Heart right ventricle (tissue), 16 donors: ENCODE data around the gene PCDHA1. TPM values are rescaled to one million over a fixed set of nuclear protein-coding genes. Genes with fewer than 3 reads are reported as not detected.
"Not testable (repeated sequence)": the region's sequence is repeated elsewhere in the genome, so short reads cannot be mapped to it uniquely, and the experiment has no call there.

Source experiments
- ATAC-seq, 8 donors: fragments of 200-7000 bp; cut with Tn5 transposase; one replicate each; pipeline ENCODE4 v1.9.1; 2020; ENCODE audit warnings: mild to moderate bottlenecking in 8 of 8, moderate library complexity in 8 of 8, moderate number of reproducible peaks in 1 of 8
- DNase-seq, 2 donors: peaks; one replicate each; pipeline ENCODE4 v3.0.0-alpha.2; 2020
- H3K27ac ChIP-seq, 10 donors: fragments of 200-600 bp; sonication (generic) in 2 of 10; one replicate each; pipeline versions ENCODE4 v1.5.0 to v1.8.0; 2020 to 2022; ENCODE audit warnings: mild to moderate bottlenecking in 3 of 10
- H3K27me3 ChIP-seq, 7 donors: fragments of 200-600 bp; one replicate each; pipeline ENCODE4 v1.8.0; 2021 to 2022; ENCODE audit warnings: mild to moderate bottlenecking in 2 of 7
- H3K36me3 ChIP-seq, 9 donors: fragments of 200-600 bp; sonication (generic) in 1 of 9; one replicate each; pipeline versions ENCODE4 v1.5.0 to v1.8.0; 2020 to 2022; ENCODE audit warnings: mild to moderate bottlenecking in 2 of 9
- H3K4me1 ChIP-seq, 9 donors: fragments of 200-600 bp; sonication (generic) in 1 of 9; one replicate each; pipeline versions ENCODE4 v1.5.0 to v1.8.0; 2020 to 2022; ENCODE audit warnings: mild to moderate bottlenecking in 4 of 9
- H3K4me3 ChIP-seq, 10 donors: fragments of 200-600 bp; sonication (generic) in 2 of 10; one replicate each; pipeline versions ENCODE4 v1.5.0 to v1.8.0; 2020 to 2022; ENCODE audit warnings: mild to moderate bottlenecking in 7 of 10, moderate library complexity in 2 of 10
- H3K9me3 ChIP-seq, 11 donors: fragments of 200-600 bp in 10 of 11; sonication (generic) in 2 of 11; one replicate each; pipeline versions ENCODE4 v1.5.0 to v1.8.0; 2013 to 2022; ENCODE audit warnings: mild to moderate bottlenecking in 2 of 11, control low read depth in 1 of 11, moderate library complexity in 1 of 11
- WGBS, 2 donors: extraction: QIAGEN DNeasy Blood & Tissue Kit; methylation state at CpG; one replicate each; pipeline ENCODE4 v1.1.7; 2013; ENCODE audit warnings: inconsistent platforms in 1 of 2; 5-methylcytosine and 5-hydroxymethylcytosine counted together
- intact Hi-C, 10 donors: fragments of 100-400 bp; cut with DNase I; formaldehyde crosslinking; loops; one replicate each; pipeline versions ENCODE4 v1.11.1 to v1.14.2; 2022
- polyA plus RNA-seq, 2 donors: library from polyadenylated mRNA; stranded (reverse); fragments of 200-250 nt; gene quantifications; one replicate each; pipeline ENCODE4 v1.2.3, GENCODE V29; 2013
- total RNA-seq, 10 donors: library from RNA; stranded (reverse); fragmentation: NEBNext Ultra II Directional in 3 of 10; extraction: Animal tissue kit (Norgen Biotek cat#: 25700) in 3 of 10; gene quantifications; one replicate each; pipeline versions ENCODE4 v1.2.1 to v1.2.4, GENCODE V29; 2021 to 2023
- TF ChIP-seq, protein P1 (sequence below), 9 donors: fragments of 200-600 bp; sonication (generic) in 2 of 9; IDR thresholded peaks; one replicate each; pipeline versions ENCODE4 v1.5.0 to v1.8.0; 2021 to 2022; ENCODE audit warnings: antibody characterized with exemption in 9 of 9, mild to moderate bottlenecking in 5 of 9, moderate library complexity in 1 of 9
- donor health status: Arrhythmogenic right ventricular cardiomyopathy.
- donor health status: ischemic (EF 13 %, LVEDD 7.1; RV severe dilation, severe dysfunction).
- donor health status: healthy with polysubstance abuse.
- donor health status: DM: no; HTN: yes; CAD: no.
- donor health status: DM: no; HTN: no; CAD: no.
- donor health status: ischemic (EF 25% LVEDD 6.9; RV normal size, moderate dysfunction).
- donor health status: ischemic (EF 25% LVEDD 5.7; RV mildly dilated, moderate dysfunction).
- donor health status: healthy.
- donor health status: DM: yes; HTN: yes; CAD: no.
- donor health status: Ischemic cardiomyopathy.
- donor health status: ischemic (EF 35%, LVEDD 5.7; RV mildly dilated, moderate dysfunction).
- donor health status: nonischemic (EF 11% LVEDD 7.7; RV severe dilation, severe dysfunction).
- donor health status: DM: yes; HTN: yes; CAD: no.
- donor health status: PGD.
- donor health status: ischemic (EF 29% LVEDD 5.4; RV normal size, mild dysfunction).
- donor health status: nonischemic (EF 23%, LVEDD 6.1; RV moderate dilation, normal function).

Gene PCDHA1
- total and polyA plus RNA-seq, 12 donors = 0.07 to 0.09 TPM; not detected in 10

GRCh38 chr5:140764177-140764973, 21.6 kb upstream of the PCDHA1 start:
- H3K9me3 ChIP-seq = peaks cover 7 to 100% (median 93%) of the 10 kb centered on the region in 11 donors
- no peaks in the 10 kb centered on the region for H3K27me3 ChIP-seq
- H3K4me1 ChIP-seq = no peaks in the 10 kb centered on the region
- TF ChIP-seq, protein P1, sequence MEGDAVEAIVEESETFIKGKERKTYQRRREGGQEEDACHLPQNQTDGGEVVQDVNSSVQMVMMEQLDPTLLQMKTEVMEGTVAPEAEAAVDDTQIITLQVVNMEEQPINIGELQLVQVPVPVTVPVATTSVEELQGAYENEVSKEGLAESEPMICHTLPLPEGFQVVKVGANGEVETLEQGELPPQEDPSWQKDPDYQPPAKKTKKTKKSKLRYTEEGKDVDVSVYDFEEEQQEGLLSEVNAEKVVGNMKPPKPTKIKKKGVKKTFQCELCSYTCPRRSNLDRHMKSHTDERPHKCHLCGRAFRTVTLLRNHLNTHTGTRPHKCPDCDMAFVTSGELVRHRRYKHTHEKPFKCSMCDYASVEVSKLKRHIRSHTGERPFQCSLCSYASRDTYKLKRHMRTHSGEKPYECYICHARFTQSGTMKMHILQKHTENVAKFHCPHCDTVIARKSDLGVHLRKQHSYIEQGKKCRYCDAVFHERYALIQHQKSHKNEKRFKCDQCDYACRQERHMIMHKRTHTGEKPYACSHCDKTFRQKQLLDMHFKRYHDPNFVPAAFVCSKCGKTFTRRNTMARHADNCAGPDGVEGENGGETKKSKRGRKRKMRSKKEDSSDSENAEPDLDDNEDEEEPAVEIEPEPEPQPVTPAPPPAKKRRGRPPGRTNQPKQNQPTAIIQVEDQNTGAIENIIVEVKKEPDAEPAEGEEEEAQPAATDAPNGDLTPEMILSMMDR (IDR thresholded peaks at IDR 0.05) = no peak
- no peaks in the 10 kb centered on the region for H3K36me3 ChIP-seq
- H3K27ac ChIP-seq = no peak overlapping the region
- no peak overlapping the region for H3K4me3 ChIP-seq
- no peak for ATAC-seq
- DNase-seq = no peak
- intact Hi-C loops = no loop called here
- WGBS, 2 donors = 84 to 92% methylated on average over 2 of the region's 2 CpGs

GRCh38 chr5:140767444-140767843, 18.5 kb upstream of the PCDHA1 start:
- H3K27ac ChIP-seq = no peak overlapping the region
- 82 to 84% methylated on average over 4 of the region's 4 CpGs for WGBS, 2 donors
- peaks cover 7 to 100% (median 91%) of the 10 kb centered on the region in 11 donors for H3K9me3 ChIP-seq
- intact Hi-C loops = no loop called here
- no peaks in the 10 kb centered on the region for H3K36me3 ChIP-seq
- TF ChIP-seq, protein P1 (IDR thresholded peaks at IDR 0.05) = no peak
- no peaks in the 10 kb centered on the region for H3K4me1 ChIP-seq
- DNase-seq (no peak), ATAC-seq (no peak)
- no peaks in the 10 kb centered on the region for H3K27me3 ChIP-seq
- H3K4me3 ChIP-seq = no peak overlapping the region

GRCh38 chr5:140780512-140780911, 5.4 kb upstream of the PCDHA1 start:
- ATAC-seq (no peak), DNase-seq (no peak)
- 79 to 83% methylated on average over 1 of the region's 1 CpG for WGBS, 2 donors
- Histone ChIP-seq H3K27me3 (peaks cover 0 to 11% (median 0%) of the 10 kb centered on the region in 7 donors), H3K36me3 (no peaks in the 10 kb centered on the region), H3K4me3 (no peak overlapping the region), H3K4me1 (no peaks in the 10 kb centered on the region), H3K27ac (no peak overlapping the region), H3K9me3 (peaks cover 0 to 100% (median 53%) of the 10 kb centered on the region in 11 donors)
- TF ChIP-seq, protein P1 (IDR thresholded peaks at IDR 0.05) = no peak
- intact Hi-C loops = no loop called here

GRCh38 chr5:140787422-140787821, 1.5 kb downstream of the PCDHA1 start:
- 31 to 34% methylated on average over 44 of the region's 44 CpGs for WGBS, 2 donors
- ATAC-seq, H3K36me3 ChIP-seq, DNase-seq, intact Hi-C loops, H3K4me1 ChIP-seq, H3K27ac ChIP-seq, H3K4me3 ChIP-seq: not testable (repeated sequence)
- Histone ChIP-seq H3K27me3 (peaks cover 0 to 51% (median 31%) of the 10 kb centered on the region in 7 donors), H3K9me3 (peaks cover 0 to 99% (median 38%) of the 10 kb centered on the region in 11 donors)

GRCh38 chr5:140787849-140788504, 2.0 kb downstream of the PCDHA1 start:
- H3K36me3 ChIP-seq, H3K27ac ChIP-seq, DNase-seq, intact Hi-C loops, ATAC-seq, H3K4me1 ChIP-seq, H3K4me3 ChIP-seq: not testable (repeated sequence)
- Histone ChIP-seq H3K9me3 (peaks cover 0 to 99% (median 34%) of the 10 kb centered on the region in 11 donors), H3K27me3 (peaks cover 0 to 51% (median 31%) of the 10 kb centered on the region in 7 donors)
- 26 to 36% methylated on average over 67 to 70 of the region's 70 CpGs for WGBS, 2 donors
